ENCODE data around the gene HOXD4.

Gene HOXD4

DNA sequence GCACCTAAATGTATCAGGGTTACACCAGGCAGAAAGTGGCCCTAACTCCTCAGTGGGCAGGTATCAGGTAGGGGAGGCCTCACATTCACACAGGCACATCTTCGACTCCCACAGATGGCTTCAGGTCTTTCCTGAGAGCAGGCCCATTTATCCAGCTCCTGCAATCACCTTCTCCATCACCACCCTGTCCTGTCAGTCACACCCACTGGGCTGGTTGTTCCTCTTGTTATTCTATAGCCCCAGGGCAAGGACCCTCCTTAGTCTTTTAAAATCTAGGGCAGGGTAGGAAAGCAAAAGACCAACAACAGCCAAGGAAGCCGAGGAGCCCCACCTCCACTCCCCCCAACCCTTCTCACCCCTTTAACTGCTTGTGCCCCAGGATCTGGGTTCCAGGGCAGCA is 9.1 kb upstream of the HOXD4 start:
- DNase-seq: no peak

DNA sequence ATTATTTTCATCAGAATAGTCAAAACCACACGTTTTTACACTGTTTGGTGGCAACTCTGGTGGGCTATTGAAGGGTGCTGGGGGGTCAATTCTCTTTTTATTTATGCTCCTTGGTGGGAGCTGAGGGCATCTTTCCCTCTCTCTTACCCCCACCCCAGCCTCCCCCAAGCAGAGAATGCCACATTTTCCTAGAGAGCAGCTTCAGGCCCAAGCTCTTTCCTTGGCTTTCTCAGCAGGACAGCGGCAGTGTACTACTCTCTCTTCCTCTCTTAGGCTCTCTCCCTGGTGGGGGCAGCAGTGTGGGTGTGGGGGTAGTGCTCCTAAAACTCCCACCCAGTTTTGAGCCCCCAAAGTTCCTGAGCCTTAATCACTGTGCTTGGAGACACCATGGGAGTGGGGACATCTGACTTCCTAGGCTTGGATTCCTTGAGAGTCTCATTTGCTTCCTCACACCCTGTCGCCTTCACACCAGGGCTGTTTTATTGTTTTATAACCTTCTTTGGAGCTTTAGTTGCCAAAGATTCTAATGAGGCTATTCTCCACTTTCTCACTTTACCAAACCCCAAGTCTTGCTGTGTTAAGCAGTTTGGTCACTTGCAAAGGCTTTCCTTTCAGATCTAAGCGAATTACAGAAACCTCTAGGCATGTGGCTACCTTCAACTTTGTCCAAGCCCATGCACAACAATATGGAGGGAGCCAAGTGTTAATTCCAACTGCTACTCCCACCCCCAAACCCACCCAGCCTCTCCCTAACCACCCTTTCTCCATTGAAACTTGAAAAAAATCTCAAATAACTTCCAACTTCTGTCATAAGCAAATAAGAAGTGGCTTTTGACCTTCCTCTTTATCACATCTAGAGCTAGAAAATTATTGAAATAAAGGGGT is 6.0 kb upstream of the HOXD4 start:
- DNase-seq: no peak

DNA sequence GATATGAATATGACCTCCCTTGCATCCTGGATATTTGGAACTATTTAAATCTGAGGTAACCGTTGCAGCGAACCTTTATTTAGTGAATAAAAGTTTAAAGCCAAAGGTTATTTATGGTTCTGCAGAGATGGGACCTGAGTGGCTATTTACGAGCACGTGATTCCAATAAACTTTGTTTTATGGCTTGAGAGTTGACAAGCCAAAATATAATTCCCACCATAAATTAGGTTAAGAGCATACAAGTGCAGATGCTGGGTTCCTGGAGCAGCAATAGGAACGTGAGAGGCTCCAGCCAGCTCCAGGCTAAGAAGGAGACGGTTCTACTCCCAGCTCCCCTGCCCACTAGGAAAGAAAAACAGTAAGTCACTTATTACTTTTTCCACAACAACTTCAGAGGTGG is 5.2 kb upstream of the HOXD4 start:
- DNase-seq: no peak

DNA sequence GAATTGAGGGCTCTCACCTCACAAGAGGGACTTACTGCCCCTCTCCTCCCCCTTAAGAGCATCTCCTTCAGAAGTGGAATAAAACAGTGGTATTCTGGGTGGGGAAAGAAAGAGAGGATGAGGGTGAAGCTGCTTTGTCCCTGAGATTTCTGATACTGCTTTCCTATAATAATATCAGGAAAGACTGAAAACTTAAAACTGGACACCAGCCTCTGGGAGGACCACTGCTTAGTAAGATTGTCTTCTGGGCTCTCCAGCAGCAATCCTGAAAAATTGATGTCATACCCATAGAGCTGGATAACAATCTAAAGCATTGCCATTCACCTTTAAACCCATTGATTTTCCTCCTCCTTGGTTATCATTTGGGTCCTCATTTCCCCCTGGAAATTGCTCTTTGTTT is 4.7 kb upstream of the HOXD4 start:
- DNase-seq: no peak

DNA sequence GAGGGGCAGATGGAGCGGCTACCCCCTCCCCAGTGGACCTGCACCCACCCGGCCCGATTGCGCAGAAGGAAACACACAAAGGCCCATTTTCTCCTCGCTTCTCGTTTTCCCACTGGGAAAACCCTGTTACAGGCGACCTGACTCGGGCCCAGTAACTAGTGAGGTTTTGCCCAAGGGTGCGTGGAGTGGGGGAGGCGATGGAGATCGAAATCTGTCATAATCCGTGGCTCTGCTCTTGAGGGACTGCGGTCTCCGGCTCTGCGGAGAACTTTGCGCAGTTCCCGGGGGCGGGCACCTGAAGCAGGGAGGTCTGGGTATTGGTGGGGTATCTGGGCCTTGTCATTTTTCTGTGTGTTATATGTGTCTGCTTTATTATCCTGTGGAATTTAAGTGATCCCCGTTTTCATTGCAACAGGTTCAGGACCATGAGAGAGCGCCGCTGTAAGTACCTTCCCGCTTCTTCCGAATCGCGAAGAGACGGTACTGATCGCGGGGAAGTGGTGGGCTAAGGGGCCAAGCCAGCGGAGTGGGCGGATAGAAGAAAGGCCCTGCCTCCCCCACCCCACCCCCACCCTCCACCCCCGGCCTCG is 4.0 kb upstream of the HOXD4 start:
- no peak for DNase-seq

DNA sequence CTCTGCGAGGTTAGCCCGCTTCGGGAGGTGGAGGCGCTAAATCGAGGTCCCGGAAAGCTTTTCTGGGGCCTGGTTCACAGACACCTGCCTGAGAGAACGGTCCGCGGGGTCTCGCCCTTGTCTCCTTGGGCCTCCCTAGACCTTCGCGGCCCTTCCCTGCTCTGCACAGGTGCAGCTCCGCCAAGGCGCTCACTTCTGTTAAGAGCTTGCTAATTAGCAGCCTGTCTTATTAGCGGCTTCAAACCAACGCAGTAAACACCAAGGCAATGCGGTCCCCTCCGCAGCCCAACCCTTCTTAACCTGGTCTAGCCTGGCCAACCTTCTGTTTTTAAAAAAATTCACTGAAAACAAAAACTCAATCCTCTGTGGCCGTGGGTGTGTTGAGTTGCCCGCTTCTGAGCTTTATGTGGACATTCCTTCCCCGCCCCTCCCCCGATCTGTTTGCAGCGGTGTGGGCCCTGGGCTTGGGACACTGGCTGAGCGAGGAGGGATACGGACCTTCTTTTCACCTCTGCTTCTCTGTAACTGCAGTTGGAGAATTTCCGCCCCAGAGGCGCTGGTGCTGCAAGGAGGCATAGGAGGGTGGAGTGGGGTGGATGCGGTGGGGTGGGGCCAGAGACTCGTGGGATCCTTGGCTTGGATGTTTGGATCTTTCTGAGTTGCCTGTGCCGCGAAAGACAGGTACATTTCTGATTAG is 3.4 kb upstream of the HOXD4 start:
- DNase-seq: no peak

DNA sequence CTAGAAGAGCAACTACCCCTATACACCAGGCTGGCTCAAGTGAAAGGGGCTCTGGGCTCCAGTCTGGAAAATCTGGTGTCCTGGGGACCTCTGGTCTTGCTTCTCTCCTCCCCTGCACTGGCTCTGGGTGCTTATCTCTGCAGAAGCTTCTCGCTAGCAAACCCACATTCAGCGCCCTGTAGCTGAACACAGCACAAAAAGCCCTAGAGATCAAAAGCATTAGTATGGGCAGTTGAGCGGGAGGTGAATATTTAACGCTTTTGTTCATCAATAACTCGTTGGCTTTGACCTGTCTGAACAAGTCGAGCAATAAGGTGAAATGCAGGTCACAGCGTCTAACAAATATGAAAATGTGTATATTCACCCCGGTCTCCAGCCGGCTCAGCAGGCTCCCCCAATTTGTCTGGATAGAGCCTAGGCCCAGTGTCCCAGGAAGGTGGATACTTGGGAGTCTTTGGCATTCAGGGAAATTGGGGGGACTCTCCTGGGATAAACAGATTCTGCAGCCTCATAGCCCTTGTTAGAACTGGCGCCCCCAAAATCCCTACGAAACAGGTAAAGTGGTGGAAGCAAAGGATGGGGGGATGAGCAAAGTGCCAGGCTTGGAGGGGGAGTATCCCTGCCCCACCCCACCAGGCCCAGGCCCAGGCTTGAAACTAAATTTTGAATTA is 2.5 kb upstream of the HOXD4 start:
- no peak for DNase-seq

DNA sequence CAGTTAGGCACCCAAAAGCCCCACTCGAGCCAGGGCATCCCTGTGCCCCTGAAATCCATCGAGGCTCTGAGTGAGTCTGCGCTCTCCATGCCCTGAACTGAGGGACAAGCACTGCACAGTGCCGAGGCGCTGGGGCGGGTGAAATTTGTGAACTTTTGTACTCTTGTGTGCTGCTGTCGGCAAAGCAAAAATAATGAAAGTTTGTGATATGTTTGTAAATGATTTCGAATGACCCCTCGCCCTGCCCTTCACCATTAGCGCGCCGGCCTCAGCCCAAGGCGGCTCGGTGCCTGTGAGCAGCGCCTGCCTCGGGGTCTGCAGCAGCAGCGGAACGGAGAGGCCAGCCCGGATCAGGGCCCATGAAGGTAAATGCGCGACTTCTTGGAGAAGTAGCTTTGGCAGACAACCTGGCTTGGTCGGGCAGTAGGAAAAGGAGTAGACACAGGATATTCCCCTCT is 1.8 kb upstream of the HOXD4 start:
- DNase-seq: no peak

DNA sequence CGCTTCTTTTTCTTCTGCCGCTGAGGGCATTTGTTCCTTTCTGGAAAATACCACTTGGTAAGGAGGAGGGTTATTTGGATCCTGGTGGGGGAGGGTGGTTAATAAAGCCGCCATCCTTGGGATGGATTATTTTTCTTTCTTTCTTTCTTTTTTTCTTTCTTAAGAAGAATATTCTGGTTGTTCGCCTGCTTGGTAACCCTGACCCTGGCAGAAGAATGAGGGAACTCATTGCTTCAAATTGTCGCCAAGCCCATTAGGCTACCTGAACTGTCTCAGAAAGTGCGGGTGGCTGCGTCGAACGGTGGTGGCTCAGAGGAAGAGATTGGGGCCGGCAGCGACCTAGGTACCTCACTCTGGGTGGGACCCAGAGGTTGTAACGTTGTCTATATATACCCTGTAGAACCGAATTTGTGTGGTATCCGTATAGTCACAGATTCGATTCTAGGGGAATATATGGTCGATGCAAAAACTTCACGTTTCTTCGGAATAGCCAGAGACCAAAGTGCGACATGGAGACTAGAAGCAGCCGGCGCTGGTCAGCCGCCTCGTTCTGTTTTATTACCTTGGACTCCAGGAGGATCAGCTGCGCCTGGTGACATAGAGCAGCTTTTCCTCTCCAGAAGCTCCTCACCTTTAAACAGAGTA is 1.3 kb upstream of the HOXD4 start:
- DNase-seq: no peak

DNA sequence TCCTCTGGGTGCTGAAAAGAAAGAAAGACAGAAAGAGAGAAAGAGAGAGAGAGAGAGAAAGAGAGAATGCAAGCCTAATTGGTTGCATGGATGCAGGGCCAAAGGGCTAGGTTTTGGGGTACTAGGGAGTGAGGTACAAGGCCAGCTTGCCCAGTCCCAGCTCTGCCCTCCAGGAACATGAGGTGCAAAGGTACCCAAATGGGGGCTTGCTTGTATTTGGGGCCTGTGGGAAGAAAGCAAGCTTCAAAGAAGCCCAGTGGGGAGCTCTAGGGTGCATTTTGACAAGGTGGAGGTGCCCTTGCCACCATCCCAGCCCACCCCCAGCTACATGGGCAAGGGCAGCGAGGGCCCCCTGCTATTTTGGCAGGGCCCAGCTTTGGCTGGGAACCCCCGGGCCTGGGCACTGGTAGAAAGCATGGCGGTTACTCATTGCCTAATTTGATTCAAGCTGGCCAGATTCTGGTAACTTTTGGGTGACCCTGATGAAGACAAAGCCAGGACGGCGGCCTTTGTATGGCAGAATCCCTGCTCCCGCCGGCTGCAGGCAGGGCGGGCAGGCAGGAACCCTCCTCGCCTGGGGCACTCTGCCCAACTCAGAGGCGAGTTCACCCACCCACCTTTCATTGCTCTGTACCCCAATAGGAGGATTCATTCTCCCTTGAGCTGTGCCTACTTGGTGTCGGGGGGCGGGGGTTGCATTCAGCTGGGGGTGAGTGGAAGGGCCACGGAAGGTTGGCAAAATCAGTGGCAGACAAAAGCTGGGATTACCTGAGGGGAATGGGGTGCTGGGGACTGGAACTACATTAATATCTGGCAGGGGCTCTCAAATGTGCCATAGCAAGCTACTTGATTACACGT is 537 bp upstream of the HOXD4 start:
- DNase-seq: no peak

DNA sequence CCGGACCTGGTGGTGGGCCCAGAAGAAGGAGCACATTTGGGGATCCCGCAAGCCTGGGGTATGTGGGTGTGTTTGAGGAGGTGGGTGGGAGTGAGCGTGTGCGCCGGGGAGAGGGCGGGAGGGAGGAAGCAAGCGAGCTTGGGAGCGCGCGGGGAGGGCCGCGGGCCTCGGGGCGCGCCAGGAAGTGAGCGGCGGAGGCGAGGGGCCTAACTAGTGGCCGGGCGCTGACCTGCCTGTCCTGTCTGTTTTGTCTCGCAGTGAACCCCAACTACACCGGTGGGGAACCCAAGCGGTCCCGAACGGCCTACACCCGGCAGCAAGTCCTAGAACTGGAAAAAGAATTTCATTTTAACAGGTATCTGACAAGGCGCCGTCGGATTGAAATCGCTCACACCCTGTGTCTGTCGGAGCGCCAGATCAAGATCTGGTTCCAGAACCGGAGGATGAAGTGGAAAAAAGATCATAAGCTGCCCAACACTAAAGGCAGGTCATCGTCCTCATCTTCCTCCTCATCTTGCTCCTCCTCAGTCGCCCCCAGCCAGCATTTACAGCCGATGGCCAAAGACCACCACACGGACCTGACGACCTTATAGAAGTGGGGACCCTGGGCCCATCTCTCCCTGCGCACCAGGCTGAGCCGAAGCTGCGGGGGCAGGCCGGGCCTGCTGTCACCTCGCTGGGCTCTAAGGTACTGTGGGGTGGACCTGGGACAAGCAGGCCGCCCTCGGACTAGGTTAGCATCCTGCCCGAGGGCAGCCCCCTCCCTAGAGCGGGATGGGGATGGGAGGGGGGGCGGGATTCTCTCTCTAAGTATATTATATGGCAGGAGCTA is 1.2 kb downstream of the HOXD4 start:
- DNase-seq: no peak

DNA sequence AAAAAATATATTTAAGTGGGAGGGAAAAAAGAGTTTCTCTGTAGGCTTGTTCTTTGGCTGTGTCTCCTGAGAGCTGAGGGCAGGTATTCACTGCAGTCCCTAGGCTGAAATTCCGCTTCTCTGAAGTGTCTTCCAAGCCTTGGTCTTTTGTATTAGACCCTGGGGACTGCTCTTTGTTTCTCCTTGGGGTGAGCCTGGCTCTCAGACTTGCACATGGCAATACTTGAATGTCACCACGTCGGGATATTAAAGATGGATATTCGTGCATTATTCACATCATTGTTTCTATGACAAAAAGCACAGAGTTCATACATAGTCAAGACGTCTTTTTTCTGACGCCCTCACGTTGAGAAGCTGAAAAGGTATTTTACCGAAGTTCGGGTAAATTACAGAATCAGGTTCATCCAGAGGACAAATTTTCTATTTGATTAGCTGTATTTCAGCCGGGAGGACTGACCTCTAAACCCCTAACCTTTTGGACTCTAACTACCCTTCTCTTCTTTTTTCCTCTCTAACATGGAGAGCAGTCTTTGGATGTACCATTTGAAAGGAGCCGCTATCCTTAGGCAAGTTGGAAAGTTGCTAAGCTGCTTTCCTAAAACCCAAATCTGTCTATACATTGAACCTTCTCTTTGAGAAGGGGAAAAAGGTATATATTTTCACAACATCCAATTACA is 3.4 kb downstream of the HOXD4 start:
- DNase-seq: no peak

DNA sequence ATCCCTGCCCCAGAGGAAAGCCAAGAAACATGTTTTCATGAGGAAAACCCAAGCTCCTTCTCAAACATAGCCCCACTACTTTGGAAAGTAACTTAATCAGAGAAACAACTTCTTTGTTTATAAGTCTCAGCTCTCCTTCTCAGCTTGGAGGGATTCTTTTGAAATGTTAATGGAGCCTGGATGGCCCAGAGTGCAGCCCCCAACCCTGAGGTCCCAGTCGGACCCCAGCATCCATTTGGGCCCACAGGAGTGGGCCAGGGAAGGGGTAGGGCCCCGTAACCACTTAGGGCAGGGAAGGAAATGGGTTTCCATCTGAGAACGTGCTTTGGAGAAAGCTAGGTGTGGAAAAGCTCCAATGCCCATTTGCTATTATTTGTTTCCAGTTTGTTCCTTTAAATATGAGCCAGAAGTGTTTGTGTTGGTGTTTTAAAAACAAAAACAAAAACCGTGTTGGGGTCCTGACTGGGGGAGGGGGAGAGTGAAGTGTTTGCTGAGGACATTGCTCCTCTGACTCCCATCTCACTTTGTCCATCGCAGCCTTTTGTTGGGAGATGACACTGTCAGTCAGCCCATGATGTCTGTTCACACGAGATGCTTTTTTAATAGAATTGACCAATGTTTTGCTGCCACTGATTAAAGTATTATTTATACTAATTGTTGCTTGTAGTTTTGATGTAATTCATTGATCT is 4.2 kb downstream of the HOXD4 start:
- no peak for DNase-seq

DNA sequence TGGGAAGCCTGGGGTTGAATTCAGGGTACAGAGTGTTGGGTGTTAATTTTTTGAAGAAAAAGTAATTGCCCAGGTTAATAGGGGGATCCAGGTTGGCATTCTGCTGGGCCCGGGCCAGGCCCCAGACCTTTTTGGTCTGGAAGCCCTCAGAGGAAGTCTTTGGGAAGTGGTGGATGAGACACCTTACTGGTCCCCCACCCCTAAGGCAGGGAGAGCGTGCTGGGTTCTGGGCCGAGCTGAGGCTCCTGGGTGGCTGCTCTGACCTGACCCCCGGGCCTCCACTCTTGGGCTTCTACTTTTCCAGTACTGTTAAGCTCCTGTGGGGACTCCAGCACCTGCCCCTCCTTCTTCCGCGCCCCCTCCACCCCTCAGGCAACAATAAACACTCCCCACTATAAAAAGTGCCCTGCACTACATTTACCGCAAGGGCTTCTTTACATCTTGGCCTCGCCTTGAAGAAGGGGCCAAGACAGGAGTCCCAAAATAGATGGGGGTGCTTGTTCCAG is 5.0 kb downstream of the HOXD4 start:
- DNase-seq: no peak

DNA sequence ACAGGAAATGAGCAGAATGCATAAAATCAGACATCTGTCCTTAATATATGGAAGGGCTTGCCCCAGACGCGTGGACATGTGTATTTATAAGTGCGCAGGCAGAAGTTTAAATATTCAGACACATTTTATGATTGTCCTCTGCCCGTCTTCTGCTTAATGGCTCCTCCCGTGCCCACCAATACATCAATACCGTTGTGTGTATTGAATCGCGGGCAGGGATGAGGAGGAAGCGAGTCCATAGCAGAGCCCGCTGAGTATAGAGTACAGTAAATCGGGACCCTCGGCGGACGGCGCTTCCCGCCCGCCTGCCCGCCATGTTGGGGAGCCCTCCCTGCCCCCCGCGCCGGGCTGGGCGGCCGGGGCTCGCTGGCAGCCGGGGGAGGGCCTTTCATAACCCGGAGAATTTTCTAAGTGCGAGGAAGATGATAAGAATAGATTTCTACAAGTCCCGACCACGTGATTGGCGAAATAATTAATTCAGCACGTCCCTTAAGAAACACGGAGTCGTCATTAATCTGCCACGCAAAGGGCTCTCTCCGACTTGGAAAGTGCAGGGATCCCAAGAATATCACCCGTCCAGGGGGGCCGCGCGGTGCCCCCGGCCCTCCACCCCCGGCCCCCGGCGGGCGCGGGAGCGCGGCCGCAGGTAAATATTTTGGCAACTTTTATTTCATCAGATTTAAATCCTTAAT is 5.6 kb downstream of the HOXD4 start, which contains the start of gene HOXD3:
TSS of gene HOXD3 (plus strand) at position 501 of the 692 bp plus-strand sequence. CDS start 11,808 bp downstream, outside the sequence.
- DNase-seq: no peak

DNA sequence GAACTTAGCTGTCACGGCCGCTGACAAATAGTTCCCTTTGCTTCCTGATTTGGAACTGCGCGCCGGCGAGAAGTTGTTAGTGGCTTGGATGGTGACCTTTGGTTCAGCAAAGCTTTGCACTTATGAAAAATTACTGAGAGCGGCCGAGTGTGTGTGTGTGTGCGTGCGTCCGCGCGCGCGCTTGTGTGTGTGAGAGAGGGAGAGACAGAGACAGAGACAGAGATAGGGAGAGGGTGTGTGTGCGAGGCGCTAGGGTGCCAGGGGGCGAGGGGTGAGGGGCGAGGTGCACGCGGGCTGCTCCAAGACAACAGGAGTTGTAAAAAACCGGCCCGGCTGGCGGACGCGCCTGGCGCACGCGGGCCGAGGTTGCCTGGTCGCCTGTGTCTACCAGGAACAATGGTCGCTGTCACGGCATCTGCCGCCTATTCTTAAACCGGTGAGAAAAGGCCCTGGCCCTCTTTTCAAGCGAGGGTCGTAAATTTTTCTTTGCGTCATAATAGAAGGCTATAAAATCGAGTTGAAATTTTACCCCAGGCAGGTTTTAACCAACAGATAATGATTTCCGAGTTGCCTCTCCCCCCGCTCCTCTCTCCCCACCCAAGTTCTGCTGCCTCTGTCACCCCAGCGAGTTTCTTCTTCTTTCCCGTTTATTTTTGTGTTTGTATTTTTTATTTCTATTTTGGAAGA is 6.3 kb downstream of the HOXD4 start:
- DNase-seq: no peak

DNA sequence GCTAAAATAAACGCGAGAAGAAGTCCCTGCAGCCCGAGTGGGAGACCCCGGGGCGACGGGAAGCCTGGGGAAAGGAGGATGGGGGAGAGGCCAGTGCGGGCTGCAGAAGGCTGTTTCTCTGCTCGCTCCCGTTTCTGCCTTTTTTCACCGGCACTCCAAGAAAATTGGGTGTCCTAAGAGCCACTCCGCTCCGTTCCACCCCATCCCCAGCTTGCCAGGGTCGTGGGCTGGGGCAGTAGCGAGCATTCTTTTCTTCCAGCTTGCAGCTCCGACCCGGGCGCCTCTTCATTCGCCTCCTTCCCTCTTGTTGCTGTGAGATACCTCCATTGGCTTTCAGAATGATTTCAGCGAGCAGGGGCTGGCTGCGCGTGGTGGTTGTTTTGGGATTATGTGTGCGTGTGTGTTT is 6.8 kb downstream of the HOXD4 start:
- DNase-seq: no peak
